ENCODE results near the gene ANO4. TPM values are rescaled to one million over a fixed set of nuclear protein-coding genes. Genes with fewer than 3 reads are reported as not detected.

Gene ANO4
- total RNA-seq, 1 donor from 2014 or later: 0.13 TPM

GRCh38 chr12:100862676-100863075, 68.1 kb downstream of the ANO4 start:
- no peak for DNase-seq (ENCODE audit: low read depth)
- H3K36me3 ChIP-seq (ENCODE audit: control insufficient read depth, insufficient read depth, low read length): no peaks in the 10 kb centered on the region
- no peak overlapping the region for H3K4me3 ChIP-seq (ENCODE audit: low read depth, low read length)
- no peaks in the 10 kb centered on the region for H3K27me3 ChIP-seq (ENCODE audit: control insufficient read depth, insufficient read depth, low read length)
- TF ChIP-seq CTCF (IDR thresholded peaks at IDR 0.05; ENCODE audit: insufficient read depth, low read length, poor library complexity, severe bottlenecking): no peak

- no peak for TF ChIP-seq CTCF (IDR thresholded peaks at IDR 0.05; ENCODE audit: insufficient read depth, low read length, poor library complexity, severe bottlenecking)
- no peak overlapping the region for H3K4me3 ChIP-seq (ENCODE audit: low read depth, low read length)
- DNase-seq (ENCODE audit: low read depth): no peak
- H3K27me3 ChIP-seq (ENCODE audit: control insufficient read depth, insufficient read depth, low read length): no peaks in the 10 kb centered on the region
- no peaks in the 10 kb centered on the region for H3K36me3 ChIP-seq (ENCODE audit: control insufficient read depth, insufficient read depth, low read length)
Observed at GRCh38 chr12:100864366-100864765, 69.8 kb downstream of the ANO4 start.

- H3K4me3 ChIP-seq (ENCODE audit: low read depth, low read length): no peak overlapping the region
- TF ChIP-seq CTCF (IDR thresholded peaks at IDR 0.05; ENCODE audit: insufficient read depth, low read length, poor library complexity, severe bottlenecking): no peak
- no peak for DNase-seq (ENCODE audit: low read depth)
- no peaks in the 10 kb centered on the region for H3K36me3 ChIP-seq (ENCODE audit: control insufficient read depth, insufficient read depth, low read length)
- H3K27me3 ChIP-seq (ENCODE audit: control insufficient read depth, insufficient read depth, low read length): no peaks in the 10 kb centered on the region
Observed at GRCh38 chr12:100867639-100868393, 73.2 kb downstream of the ANO4 start.

GRCh38 chr12:100868487-100868886, 73.9 kb downstream of the ANO4 start:
- no peak for TF ChIP-seq CTCF (IDR thresholded peaks at IDR 0.05; ENCODE audit: insufficient read depth, low read length, poor library complexity, severe bottlenecking)

GRCh38 chr12:100871195-100871734, 76.7 kb downstream of the ANO4 start:
- TF ChIP-seq CTCF (IDR thresholded peaks at IDR 0.05; ENCODE audit: insufficient read depth, low read length, poor library complexity, severe bottlenecking): no peak
- Histone ChIP-seq H3K4me3 (ENCODE audit: low read depth, low read length) (no peak overlapping the region), H3K27me3 (ENCODE audit: control insufficient read depth, insufficient read depth, low read length) (no peaks in the 10 kb centered on the region), H3K36me3 (ENCODE audit: control insufficient read depth, insufficient read depth, low read length) (no peaks in the 10 kb centered on the region)
- no peak for DNase-seq (ENCODE audit: low read depth)

More at GRCh38 chr12:100868487-100868886, 73.9 kb downstream of the ANO4 start:
- Histone ChIP-seq H3K4me3 (ENCODE audit: low read depth, low read length) (no peak overlapping the region), H3K27me3 (ENCODE audit: control insufficient read depth, insufficient read depth, low read length) (no peaks in the 10 kb centered on the region), H3K36me3 (ENCODE audit: control insufficient read depth, insufficient read depth, low read length) (no peaks in the 10 kb centered on the region)
- no peak for DNase-seq (ENCODE audit: low read depth)
